GM18507 (cell line): ENCODE data around the gene KCTD18.
A peak's percentile ranks its signal among the peaks of the same experiment; 100 is the strongest.

ENCODE experiments used
- DNase-seq: peaks from one replicate; pipeline ENCODE4 v3.0.0; 2011; ENCODE audit warnings: low read depth; ENCODE audit not compliant: insufficient read length; ENCODE audit errors: extremely low spot score
- FAIRE-seq: peaks from 2 replicates; lab custom pipeline; 2011; peaks lifted over from hg19 to GRCh38; lab: Jason Lieb, UNC

The KCTD18 gene

DNA sequence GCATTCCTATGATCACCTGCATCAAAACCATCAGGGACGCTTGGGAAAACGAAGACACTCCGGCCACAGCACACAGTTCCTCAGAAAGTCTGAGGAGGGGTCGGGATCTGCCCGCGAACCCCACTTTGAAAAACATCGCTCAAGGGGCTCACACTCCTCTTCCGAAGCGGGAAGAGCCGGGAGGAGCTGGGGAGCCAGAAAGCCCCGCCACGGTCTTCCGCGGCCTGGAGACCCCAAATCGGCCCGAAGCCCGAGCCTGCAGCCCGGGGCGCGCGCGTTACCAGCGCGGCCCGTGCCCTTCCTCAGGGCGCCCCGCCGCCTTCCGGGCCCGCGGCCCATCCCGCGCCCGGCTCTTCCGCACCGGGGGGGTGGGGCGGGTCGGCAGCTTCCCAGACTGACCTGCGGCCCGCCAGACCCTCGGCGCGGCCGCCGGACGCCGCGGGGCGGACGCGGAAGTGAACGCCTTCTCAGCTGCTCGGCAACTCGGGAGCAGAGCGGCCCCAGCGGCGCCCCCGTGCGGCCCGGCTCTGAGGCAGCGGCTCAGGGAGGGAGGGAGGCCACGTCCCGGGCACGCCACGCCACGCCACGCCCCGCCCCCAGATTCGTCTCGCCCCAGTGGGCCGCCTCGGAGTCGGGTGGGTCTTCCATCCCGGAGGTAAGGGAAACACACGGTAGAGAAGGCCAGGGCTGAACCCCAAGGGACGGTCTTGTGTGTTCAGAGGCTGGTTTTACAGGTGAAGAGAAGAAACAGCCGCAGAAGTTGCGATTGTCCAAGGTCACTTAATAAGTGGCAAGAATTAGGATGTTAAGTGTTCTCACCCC, at the start of gene KCTD18:
TSS of gene KCTD18 (minus strand) at position 457 of the 822 bp plus-strand sequence. CDS start 3,052 bp downstream, outside the sequence.
- DNase-seq = peak; percentile 91
- FAIRE-seq = peak; percentile 90

DNA sequence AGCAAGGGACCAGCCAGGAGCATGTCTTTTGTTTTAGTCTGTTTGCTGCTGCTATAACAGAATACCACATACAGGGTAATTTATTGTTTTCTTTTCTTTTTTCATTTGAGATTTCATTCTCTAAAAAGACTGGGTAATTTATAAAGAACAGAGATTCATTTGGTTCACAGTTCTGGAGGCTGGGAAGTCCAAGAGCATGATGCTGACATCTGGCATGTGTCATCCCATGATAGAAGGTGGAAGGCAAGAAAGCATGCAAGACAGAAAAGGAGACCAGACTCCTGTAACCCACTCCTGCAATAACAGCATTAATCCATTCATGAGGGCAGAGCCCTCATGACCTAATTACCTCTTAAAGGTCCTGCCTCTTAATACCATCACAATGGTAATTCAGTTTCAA, 30.9 kb upstream of the KCTD18 start:
- FAIRE-seq (no peak), DNase-seq (no peak)

DNA sequence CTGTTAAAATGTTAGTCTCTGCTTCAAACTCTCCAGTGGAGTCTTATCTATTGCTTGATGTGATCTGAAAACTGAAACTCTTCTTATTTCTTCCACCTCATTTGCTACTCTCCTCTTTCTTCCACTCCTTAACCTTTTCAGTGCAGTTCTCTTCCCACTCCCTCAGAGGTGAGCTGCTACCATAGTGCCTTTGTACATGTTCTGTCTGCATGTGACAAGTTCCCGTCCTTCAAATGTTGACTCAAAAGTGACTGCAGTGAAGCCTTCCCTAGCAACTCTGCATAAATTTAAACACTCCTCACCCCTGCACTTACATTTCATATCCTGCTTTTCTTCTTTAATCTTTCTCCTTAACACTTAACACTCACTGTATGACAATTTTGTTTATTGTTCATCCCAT, 28.3 kb upstream of the KCTD18 start:
- DNase-seq (no peak), FAIRE-seq (no peak)

DNA sequence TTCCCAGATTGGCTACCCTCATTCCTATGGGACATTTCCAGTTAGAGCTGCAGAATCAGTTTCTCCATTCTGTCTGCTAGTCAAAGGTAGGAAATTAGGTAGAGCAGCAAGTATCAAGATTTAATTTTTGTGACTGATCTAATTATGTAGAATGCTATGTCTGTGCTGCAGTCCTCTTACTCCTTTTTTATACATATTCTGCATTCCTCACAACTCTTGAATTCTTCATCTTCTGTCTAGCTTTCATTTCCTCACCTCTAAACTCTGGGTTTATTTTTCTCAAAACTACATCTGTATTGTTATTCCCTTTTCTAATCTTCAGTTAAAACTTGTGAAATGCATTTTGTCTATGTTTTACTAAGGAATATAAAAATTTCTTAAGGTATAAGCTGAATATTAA, 24.7 kb upstream of the KCTD18 start:
- DNase-seq (no peak), FAIRE-seq (no peak)

DNA sequence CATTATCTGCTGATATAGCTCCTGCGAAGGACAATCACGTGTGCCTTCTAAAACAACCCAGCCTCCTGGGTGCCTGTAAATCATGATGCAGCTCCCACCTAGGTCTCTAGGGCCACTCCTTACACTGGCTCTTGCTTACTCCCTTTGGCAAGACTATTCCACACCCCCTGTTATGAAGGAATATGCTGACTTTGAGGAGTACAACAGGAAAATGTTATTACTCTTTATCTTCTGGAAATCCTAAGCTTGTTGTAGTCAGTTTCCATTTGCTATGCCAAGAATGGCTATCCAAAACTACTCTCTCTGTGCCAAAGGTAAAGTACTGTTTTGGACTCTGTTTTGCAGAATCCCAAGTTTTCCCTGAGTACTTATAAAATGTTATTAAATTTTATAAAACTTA, 23.9 kb upstream of the KCTD18 start:
- no peak for FAIRE-seq
- no peak for DNase-seq

DNA sequence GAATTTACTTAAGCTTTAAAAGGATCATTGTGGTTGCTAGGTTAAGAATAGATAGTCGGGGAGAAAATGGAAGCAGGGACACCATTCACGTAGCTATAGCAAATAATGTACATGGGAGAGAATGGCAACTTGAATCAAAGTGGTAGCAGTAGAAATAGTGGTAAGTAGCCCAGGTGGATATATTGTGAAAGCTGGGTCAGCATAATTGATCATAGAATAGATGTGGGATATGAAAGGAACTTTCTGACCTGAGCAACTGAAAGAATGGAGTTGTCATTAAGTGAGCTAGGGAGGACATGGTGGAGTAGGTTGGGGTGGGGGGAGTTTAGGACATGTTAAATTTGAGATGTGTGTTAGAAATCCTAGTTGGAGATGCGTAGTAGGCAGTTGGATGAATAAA, 18.4 kb upstream of the KCTD18 start:
- FAIRE-seq (no peak), DNase-seq (no peak)

DNA sequence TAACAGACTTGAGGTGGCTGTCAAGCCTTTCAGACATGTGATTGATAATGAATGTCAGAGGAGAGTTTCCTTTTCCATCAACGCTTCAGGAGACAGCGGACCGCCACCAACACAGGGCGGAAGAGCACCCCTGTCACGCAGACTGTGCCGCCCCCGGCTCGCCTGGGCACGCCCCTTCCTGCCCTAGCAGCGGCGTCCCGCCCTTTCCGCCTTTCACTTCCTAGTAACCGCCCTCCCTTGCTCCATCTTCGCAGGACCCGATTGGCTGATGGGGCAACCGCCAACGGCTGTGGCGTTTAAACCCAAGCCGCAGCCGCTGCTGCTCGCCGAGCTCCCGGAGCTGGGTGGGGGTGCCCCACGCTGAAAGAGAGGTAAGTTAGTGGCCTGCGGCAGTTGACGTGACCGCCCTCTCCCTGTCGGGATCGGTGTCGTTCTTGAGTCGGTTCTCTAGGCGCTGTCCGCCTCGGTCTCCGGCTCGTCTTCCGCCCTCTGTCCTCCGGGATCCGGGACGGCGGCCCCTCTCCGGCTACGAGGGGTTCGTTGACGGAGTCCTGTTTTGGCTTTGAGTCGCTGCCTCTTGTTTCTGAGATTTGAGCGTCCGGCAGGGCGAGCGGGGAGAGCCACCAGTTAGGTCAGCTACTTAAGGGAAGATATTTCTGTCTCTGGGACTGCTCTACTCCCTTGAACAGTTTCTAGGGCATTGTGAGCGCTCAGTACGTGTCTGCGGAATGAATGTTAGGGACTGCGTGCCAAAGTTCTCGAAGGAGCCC, 16.2 kb upstream of the KCTD18 start, which contains the start of gene SGO2:
TSS of gene SGO2 (plus strand) at position 326 of the 770 bp plus-strand sequence. CDS start 6,769 bp downstream, outside the sequence.
- peak; percentile 94 for DNase-seq
- peak; percentile 98 for FAIRE-seq

DNA sequence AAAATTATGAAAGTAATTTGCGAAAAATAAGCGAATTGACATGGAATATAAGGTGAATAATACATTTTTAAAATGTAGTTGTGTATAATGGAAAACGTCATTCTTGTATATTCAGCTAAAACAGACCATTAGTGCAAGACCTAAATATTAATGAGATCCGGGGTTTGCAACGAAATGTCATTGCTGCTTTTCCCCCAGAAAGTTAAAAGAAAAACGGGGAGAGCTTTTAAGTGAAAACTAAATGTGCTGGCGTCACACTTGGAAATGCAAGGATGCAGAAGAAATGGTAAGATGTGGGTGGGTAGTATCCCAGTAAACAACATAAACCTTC, 15.6 kb upstream of the KCTD18 start:
- DNase-seq = no peak
- FAIRE-seq = no peak

DNA sequence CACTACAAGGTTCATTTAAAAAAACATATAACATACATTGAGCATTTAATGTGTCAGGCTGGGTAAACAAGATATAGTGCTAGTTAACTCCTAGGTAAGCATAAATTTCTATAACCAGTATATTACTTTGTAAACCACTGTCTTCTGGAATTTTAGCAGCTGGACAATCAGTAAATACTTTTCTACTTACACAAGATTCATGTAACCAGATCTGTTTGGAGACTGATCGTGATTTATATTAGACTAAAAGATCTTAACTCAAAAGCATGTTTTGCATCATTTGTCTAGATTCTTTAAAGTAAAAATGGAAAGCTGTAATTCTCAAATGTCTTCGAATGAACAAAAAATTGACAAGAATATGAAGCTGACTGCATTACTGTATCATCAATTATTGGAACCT, 15.2 kb upstream of the KCTD18 start:
- FAIRE-seq (no peak), DNase-seq (no peak)

DNA sequence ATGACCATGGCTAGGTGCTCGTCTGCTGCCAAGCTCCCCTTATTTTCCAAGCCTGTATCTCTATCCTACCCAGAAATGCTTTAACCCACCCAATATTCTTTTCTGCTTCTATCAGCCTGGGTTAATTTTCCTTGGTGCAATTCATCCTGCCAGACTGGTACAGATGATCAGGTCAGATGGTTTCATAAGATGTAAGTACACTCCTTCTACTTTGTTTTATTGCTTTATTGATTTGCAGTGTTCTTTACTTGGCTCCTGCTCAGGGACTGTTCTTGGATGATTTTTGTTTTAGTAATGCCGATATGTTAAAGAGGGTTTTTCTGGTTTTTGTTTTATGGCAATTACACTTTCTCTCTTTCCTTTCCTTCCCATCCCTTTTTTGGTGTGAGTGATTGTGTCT, 13.7 kb upstream of the KCTD18 start:
- DNase-seq = no peak
- FAIRE-seq = no peak

DNA sequence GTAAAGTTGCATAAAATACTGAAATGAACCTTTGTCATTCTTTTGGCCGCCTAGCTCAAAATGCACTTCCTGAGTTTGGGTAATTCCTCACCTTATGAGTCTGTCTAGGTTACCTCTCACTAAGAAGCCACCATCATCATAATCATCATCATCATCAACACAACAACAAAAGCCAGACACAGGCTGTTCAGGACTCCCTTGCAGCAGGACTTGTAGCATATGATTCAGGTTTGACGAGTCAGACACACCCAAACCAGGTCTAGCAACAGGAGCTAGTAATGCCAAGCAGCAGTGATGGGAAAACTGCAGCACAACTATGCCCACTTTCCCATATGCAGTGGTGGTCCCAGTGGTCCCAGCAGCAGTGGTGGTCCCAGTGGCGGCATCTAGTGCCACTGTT, 13.3 kb upstream of the KCTD18 start:
- no peak for FAIRE-seq
- DNase-seq = no peak

DNA sequence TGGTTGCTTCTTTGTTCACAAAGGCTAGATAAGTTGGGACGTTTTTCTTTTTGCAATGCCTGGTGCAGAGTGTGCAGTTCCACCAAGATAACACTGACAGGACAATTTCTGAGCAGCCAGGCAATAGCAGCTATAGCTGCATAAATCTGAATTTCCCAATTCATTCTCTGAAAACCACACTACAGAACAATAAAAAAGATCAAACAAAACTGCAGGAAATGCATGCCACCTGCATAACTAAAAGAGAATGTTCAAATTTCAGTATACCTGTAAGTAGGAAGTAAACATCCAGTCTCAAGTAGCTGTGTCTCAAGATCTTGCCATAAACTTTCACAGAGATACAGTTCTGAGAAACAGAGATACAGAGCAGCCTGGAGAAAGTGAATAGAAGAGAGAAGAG, 5.3 kb upstream of the KCTD18 start:
- no peak for FAIRE-seq
- no peak for DNase-seq

DNA sequence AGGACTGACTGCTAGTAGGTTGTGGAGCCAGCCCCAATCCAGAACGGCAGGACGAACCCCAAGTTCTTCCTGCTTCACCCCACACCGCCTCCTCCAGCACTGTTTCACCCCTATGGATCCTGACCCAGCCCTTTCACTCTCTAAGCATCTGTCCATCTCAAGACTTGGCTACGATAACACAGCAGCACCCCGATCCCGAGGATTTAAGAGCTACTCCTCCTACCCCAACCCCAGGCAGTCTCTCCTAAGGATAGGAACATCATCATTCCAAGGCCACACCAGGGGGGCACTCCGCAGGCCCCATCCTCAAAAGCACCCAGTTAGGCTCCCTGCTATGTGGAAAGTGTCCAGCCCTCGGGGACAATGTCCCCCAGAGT, 645 bp downstream of the KCTD18 start:
- FAIRE-seq = no peak
- no peak for DNase-seq

DNA sequence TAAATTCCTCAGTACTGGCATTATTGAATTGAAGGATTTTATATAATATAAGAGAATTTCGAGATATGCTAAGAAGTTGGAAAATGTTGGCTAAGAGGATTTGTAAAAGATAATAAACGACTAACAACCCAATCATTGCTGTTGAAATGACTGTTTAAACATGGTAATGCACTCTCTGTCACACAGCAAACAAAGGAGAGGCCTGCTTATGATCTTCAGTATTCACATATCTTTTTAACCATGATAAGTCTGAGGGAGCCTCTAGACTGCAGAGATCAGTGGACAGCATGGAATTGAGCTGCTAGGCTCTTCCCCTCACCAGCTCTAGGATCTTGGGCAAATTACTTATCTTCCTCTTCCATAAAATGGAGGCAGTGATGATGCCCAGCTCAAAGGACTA, 2.7 kb downstream of the KCTD18 start:
- FAIRE-seq (no peak), DNase-seq (no peak)

DNA sequence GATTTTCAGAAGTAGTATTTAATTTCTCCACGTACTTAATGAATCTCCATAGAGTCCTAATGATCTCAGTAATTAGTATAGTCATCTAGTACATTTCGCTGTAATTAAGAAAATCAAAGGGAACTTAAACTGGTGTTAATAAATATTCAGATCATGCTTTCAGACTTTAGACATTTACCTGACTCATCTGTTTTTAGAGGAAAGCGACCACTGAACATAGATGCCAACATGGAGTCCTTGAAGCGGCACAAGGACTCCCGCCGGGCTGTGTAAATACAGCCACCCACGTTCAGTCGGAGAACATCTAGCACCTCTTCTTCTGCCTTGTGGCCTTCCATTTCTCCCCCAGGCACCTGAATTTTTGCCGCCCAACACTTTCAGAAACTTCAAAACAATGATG, 3.2 kb downstream of the KCTD18 start:
- DNase-seq (no peak), FAIRE-seq (no peak)

DNA sequence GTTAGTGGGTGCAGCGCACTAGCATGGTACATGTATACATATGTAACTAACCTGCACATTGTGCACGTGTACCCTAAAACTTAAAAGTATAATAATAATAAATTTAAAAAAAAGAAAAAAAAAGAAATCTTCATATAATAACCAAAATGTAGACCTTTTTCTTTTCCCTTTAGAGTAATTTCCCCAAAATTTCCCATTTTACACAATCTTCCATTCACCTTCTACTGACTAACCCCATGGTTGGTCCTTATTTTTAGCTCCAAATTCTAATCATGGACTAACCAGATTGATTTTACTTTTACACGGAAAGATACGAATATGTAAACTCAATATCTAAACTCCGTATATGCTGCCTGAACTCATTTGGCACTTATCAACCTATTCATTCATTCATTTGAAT, 7.7 kb downstream of the KCTD18 start:
- DNase-seq = no peak
- FAIRE-seq = no peak

DNA sequence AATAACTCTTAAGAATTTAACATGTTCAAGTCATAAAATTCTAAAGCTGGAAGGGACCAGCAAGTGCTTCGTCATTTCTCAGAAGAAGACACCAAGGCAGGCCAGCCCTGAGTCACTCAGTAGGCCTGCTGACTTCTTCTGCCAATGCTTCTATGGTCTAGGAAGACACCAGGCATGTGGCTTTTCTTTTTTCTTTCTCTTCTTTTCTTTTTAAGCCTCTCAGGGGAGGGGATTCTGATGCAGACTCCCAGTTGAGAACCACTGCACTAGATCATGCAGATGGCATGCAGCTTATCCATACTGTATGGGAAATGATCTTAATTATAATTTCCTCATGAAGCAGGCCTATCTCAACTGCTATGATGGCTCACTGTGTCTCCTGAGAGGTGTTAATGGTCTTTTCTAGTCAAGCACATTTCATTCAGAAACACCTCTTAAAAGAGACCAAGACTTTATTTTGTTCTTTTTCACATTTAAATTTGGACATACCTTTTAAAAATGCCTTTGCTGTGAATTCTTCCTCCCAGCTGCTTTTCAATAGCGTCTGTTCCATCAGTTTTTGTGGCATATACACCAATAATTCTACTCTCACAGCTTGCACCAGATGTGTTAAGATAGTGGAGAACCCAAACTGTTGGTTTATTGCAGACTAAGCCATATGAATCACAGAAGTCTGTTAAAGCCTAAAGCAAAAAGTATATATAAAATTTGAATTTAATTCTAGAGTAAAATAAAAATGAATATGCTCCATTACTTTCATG, 11.3 kb downstream of the KCTD18 start:
- DNase-seq = no peak
- no peak for FAIRE-seq

DNA sequence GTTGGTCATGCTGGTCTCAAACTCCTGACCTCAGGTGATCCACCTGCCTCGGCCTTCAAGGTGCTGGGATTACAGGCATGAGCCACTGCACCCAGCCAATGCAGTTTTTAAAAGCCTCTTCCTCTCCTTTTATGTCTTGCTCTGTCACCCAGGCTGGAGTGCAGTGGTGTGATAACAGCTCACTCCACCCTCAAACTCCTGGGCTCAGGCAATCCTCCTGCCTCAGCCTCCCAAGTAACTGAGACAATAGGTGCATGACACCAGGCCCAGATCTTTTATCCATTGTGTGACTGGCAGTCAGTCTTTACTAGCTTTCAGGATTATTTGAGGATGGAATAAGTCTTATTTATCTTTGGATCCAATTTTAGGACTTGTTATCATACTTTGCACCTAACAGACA, 13.2 kb downstream of the KCTD18 start:
- FAIRE-seq = no peak
- DNase-seq = no peak

DNA sequence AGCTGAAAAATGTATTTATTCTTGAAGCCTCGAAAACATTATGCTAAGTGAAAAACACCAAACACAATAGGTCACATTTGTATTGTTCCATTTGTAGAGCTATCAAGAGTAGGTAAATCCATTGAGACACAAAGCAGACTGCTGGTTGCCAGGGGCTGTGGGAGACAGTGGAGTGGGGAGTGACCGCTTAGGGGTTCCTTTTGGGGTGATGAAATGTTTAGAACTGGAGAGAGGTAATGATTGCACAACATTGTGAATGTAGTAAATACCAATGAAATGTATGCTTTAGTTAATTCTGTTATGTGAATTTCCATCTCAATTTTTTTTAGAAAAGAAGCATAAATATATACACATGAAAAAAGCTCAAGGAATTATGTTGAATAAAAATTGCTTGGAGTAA, 15.8 kb downstream of the KCTD18 start:
- DNase-seq = no peak
- no peak for FAIRE-seq

DNA sequence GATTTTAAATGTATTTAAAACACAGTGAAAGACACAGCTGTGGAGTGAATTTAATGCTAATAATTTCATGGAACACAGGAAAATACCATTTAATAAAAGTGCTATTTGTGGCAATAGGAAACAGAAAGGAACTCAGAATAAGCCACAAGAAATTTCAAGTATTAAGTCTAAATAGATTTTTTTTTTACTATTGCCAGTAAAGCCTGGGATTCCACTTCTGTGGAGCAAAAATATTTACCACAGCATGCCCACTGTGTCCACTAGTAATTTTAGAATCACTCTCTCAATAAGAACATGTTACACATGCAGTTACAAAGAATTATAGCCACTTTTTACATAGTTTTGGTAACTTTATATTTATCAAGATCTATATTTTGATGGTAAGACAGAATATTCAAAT, 17.2 kb downstream of the KCTD18 start:
- FAIRE-seq (no peak), DNase-seq (no peak)
